MM.1S (cell line): ENCODE data around the gene SUMO1.

Source experiments
- CTCF ChIP-seq: fragments of 300-600 bp; sonication (generic); IDR thresholded peaks from 2 replicates; pipeline ENCODE4 v1.5.1; 2016; ENCODE audit warnings: antibody characterized with exemption, low read length, mixed read lengths
- EZH2phosphoT487 ChIP-seq: fragments of 300-600 bp; sonication (generic); IDR thresholded peaks from 2 replicates; pipeline ENCODE4 v1.6.1; 2018; ENCODE audit warnings: antibody characterized with exemption, low read length

- TF ChIP-seq CTCF (no peak), EZH2phosphoT487 (no peak)
Measured at GRCh38 chr2:202186641-202187202, 51.7 kb downstream of the SUMO1 start.
